Glomerular endothelial cell (primary cell): ENCODE data around the gene IL15RA. TPM values are rescaled to one million over a fixed set of nuclear protein-coding genes. Genes with fewer than 3 reads are reported as not detected.

Experiments used
- DNase-seq: peaks from one replicate; pipeline ENCODE4 v3.0.0-alpha.2; 2011; ENCODE audit warnings: low read depth, low spot score; ENCODE audit errors: extremely low read depth
- total RNA-seq: library from RNA; depleted of rRNA; stranded (reverse); fragments of >200 nt; gene quantifications from 2 replicates; pipeline ENCODE4 v1.2.3, GENCODE V29; 2015

Gene IL15RA, protein sequence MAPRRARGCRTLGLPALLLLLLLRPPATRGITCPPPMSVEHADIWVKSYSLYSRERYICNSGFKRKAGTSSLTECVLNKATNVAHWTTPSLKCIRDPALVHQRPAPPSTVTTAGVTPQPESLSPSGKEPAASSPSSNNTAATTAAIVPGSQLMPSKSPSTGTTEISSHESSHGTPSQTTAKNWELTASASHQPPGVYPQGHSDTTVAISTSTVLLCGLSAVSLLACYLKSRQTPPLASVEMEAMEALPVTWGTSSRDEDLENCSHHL
- total RNA-seq = 46.7 and 47.7 TPM in 2 replicates

GRCh38 chr10:5977471-5978229, at the start of gene IL15RA:
Gene IL15RA (minus strand): TSS chr10:5977543. CDS start chr10:5977492, 51 bp downstream.
- no peak for DNase-seq

DNA sequence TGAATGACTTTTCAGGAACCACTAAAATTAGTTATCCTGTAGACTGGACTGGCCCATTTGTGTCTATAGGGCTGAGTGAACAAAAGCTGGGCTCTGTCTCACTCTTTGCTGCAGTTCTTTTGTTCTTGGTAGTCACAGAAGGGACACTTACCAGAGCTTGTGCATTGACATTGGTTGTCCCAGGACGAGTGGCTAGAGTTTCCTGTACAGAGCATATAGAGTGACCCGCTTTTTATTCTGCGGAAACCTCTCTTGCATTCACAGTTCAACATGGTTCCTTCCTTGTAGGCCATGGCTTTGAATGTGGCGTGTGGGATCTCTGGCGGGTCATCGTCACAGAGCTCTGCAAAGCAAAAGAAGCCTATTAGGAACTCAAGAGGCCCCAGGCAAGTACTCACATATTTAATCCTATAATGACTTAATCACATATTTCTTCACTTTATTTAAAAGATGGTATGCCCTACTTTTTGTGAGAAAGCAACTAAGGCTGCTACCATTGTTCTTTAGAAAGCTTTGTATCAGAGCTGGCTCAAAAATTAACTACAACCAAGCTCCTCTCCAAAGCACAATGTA, 48.4 kb upstream of the IL15RA start:
- no peak for DNase-seq

- no peak for DNase-seq
Observed at GRCh38 chr10:6024334-6024682, 47.0 kb upstream of the IL15RA start.

- no peak for DNase-seq
Observed at GRCh38 chr10:6023661-6024333, 46.5 kb upstream of the IL15RA start.

DNA sequence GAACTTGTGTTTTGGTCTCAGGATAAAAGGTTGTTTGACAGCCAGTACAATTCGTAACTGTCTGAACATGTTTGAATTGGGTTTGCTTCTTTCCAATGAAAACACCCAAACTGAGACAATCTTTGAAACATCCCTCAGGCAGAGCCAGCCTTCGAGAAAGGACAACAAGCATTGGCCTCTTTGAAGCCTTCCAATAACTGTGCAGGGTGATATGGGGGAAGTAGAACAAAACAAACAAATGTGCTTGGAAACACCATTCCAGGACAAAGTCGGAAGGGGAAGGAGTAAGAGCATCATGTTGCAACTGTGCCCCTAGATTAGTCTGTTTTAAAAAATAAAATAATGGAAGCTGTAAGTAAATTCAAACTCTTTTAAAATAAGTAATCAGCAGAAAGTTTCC, 45.3 kb upstream of the IL15RA start:
- no peak for DNase-seq

DNA sequence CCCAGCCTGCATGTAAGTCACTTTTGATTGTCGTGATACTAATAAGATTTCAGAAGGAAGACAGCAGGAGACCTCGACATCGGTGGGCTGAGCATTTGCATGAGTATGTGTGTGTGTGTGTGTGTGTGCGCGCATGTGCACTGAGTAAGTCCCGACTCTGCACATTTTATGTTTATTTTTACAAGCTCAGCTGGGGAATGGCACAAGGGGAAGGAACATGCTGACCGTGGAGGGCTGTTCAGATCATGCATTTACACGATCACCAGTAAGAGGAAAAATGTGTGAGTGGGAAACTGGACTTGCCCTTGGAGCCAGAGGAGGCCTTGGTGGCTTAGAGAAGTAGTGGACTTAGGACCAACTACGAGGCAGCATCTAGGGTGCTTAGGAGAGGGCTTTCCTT, 43.5 kb upstream of the IL15RA start:
- no peak for DNase-seq

DNA sequence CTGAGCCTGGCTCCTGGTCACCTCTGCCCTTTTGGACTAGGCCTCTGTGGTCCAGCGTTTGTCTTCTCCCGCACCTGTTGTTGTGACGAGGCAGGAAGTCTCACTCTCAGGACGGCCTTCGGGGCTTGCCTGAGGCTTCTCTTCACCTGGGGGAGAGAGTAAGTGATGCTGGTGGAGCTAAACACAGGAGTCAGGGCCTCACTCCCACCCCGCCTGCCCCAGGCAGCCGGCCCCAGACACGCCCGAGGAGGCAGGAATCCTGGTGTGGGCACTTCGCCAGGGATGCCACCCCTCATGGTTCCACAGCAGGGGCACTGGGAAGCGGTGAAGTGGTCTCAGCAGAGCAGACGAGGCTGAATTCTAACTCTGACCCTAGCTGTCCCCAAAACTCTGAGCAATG, 42.5 kb upstream of the IL15RA start:
- DNase-seq = no peak

DNA sequence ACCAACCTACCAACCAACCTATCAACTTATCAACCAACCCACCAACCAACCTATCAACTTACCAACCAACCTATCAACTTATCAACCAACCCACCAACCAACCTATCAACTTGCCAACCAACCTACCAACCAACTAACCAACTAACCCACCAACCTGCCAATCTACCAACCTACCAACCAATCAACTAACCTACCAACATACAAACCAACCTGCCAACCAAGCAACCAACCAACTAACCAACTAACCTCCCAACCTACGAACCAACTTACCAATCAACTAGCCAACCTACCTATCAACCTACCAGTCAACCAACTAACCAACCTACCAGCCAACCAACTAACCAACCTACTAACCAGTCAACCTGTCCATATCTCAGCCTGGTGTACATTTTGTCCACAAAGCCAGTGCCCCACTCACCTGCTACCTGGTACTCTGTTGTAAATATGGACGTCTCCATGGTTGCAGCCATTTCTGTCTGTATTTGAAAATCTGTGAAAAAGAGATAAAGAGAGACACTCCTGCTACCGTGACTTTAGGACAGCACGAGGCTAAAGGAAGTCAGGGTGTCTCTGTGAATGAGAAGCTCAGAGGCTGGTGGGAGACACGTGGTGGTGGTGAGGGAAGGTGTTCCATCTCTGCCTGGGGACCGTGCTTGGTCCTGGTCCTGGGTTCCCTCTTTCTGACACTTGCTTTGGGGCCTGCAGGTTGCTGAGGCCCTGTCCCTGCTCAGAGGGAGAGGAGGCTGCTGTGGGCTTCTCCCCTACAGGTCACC, 41.9 kb upstream of the IL15RA start:
- no peak for DNase-seq

DNA sequence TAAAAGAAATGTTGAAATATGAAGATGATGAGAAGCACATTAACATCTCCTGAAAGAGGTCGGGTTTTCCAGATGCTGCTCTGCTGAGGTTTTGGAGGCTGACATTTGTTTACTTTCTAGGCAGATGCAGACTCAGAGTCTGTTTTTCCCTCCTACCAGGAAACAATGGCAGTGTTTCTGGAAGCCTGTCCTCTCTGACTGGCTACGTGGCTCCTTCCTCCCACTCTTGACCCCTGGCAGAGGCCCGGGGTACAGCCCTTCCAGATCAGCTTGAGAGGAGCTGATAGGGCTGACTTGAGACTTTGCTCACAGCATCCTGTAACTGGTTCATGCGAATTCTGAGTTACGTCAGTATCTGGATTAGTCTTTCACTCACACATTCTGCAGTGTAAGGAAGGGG, 41.1 kb upstream of the IL15RA start:
- DNase-seq = no peak

GRCh38 chr10:6017781-6018354, 40.5 kb upstream of the IL15RA start:
- no peak for DNase-seq

DNA sequence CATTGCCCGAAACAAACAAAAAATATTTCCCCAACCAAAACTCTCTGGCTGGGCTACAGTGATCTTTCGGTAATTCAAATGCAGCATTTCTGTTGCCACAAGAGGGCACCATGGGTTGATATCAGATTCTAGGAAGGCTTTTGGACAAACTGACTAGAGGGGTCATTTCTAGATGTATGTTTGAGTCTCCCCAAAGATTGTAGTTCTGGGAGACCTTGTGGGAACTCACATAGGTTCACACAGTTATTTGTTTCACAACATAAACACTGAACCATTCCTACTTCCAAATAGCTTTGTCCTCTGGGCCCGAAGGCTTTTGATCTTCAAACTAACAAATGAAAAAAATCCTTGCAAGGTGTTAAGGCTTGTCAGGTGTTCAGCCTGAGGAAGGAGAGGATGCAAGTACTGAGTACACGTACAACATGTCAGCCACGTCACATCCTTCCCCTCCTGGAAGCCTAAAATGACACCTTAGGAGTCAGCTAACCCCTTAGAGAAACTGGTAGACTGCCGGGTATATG, 37.0 kb upstream of the IL15RA start:
- DNase-seq = peak; percentile 31

DNA sequence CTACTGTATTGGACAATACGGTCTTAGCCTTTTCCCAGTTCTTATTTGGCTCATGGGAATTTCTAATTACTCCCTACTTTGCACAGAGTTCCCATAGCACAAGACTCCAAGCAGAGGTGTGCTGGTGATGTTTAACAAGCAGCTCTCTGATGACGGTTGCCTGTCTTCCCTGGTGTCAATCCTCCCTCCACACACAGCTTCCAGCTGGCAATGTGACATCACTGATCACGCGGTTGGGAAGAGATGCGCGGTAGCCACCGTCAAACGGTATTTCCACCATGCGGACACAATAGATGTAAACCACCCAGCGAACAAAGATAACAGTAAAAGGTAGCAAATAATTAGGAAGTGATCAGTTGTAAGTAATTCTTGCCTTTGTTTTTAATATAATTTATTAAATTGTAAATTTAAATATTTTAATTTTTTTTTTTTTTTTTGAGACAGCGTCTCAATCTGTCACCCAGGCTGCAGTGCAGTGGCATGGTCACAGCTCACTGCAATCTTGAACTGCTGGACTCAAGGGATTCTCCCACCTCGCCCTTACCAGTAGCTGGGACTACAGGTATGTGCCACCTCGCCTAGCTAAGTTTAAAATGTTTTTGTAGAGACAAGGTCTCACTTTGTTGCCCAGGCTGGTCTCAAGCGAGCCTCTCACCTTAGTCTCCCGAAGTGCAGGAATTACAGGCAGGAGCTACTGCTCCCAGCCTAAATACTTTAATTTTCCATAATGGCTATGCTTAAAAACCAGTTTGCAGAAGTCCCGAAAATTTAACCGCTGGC, 36.3 kb upstream of the IL15RA start:
- DNase-seq = no peak

- no peak for DNase-seq
Observed at GRCh38 chr10:6012121-6012905, 35.0 kb upstream of the IL15RA start.

DNA sequence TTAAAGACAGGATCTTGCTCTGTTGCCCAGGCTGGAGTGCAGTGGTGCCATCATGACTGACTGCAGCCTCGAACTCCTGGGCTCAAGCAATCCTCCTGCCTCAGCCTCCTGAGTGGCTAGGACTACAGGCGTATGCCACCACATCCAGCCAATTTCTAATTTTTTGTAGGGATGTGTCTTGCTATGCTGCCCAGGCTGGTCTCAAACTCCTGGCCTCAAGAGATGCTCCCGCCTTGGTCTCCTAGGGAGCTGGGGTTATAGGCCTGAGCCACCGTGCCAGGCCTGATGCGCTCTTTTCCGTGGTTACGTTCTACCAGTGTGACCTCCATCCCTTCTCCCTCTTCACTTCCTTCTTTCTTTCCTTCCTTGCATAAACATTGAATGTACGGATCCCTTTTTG, 34.2 kb upstream of the IL15RA start:
- no peak for DNase-seq

DNA sequence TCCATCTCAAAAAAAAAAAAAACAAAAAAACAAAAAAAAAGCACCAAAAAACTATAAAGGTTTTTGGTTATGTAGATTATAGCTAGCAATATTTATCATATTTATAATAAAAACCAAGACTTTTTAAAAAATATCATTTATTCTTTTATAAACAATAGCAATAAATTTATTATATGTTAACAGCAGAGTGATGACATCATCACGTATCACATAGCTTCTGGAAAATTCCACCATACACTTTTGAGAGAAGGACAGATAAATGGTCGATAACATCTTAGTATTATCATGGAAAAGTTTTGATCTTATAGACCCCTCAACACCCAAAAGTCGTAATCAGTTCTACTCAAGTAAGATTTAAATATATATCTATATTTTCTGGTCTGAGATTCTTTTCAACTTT, 33.2 kb upstream of the IL15RA start:
- DNase-seq = no peak

DNA sequence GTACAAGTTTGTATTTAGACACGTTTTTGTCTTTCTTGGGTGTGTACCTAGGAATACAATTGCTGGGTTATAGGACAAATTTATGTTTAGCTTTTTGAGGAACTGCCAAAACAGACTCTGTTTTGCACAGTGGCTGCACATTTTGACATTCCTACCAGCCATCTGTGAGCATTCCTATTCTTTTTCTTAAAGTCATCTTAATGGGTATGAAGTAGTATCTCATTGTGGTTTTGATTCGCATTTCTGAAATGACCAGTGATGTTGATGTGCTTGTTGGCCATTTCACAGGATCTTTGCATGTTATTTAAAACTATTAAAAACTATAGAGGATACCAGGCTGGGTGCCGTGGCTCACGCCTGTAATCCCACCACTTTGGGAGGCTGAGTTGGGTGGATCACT, 32.6 kb upstream of the IL15RA start:
- no peak for DNase-seq

DNA sequence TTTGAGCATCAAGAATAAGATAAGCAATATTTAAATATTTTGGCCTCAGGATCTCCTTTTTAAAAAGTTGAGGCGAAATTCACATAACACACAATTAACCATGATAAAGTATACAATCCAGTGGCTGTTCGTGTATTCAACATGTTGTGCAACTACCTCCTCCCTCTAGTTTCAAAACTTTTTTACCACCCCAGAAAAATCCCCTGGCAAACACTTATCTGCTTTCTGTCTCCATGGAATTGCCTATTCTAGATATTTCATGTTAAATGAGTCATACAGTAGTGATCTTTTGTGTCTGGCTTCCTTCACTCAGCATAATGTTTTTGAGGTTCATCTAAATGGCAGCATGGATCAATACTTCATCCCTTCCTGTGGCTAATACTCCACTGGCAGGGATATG, 31.8 kb upstream of the IL15RA start:
- no peak for DNase-seq

DNA sequence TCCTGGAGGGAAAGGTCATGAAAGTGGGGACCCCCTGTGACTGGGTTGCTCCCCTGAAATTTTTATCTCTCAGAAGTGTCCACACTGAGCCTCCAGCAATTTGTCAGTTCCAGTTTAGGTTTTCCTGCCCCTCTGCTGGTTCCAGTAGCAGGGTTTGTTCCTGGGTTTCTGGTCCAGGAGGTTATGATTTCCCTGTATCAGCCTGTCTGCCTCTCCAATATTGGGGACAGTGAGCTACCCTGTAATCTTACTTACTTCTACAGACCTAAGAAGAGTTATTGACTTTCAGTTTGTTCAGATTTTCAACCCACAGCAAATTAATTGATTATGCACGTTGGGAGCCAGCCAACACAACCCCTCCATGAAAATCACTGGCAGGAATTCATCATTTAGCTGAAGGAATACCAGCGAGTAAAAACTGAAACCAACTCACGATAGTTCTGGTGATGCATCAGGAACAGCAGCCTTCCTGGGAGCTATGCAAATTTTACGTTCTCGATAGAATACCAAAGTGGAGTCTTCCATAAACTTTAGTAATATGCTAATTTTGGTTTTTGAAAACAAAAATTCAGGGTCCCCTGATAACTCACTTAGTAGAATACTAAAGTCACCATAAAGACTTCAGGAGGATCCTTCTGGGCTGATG, 31.3 kb upstream of the IL15RA start:
- no peak for DNase-seq
